Gastroesophageal sphincter (tissue), 3 donors: ENCODE data around the gene STAP2.

Experiments
- CTCF ChIP-seq, 4 experiments: fragments of 200-600 bp in 2 of 4; fragments of 450-650 bp in 2 of 4; sonication (generic) in 1 of 4; IDR thresholded peaks; one replicate each; pipeline ENCODE4 v1.5.1; 2017 to 2019; ENCODE audit warnings: antibody characterized with exemption in 4 of 4, mild to moderate bottlenecking in 2 of 4, moderate library complexity in 2 of 4
- EP300 ChIP-seq: sonication (generic); formaldehyde crosslinking; IDR thresholded peaks from one replicate; pipeline ENCODE4 v1.6.1; 2017; ENCODE audit warnings: antibody characterized with exemption, mild to moderate bottlenecking
- POLR2A ChIP-seq, 2 donors: fragments of 450-650 bp; IDR thresholded peaks; one replicate each; pipeline ENCODE4 v1.6.1; 2017; ENCODE audit warnings: antibody characterized with exemption in 2 of 2, mild to moderate bottlenecking in 2 of 2, moderate library complexity in 1 of 2
- POLR2AphosphoS5 ChIP-seq: sonication (generic); formaldehyde crosslinking; IDR thresholded peaks from one replicate; pipeline ENCODE4 v1.6.1; 2017; ENCODE audit warnings: antibody characterized with exemption

GRCh38 chr19:4302243-4302640 lies 36.4 kb downstream of the STAP2 start, which contains the start of gene TMIGD2:
- TF ChIP-seq POLR2A (IDR thresholded peaks at IDR 0.05) (no peak), CTCF (IDR thresholded peaks at IDR 0.05) (no peak), POLR2AphosphoS5 (no peak), EP300 (no peak)
